ENCODE data around the gene STK17B. TPM values are rescaled to one million over a fixed set of nuclear protein-coding genes. Genes with fewer than 3 reads are reported as not detected.

Gene STK17B
- 100 to 1,000 TPM; 453 to 469 TPM for total RNA-seq

- no peaks in the 10 kb centered on the region for H3K9me3 Mint-ChIP-seq (ENCODE audit: insufficient read depth)
- DNase-seq (peak; percentile 98), ATAC-seq (peak; percentile 66)
- H3K27ac Mint-ChIP-seq = peak within 1 kb of the TSS; percentile 94
- CTCF ChIA-PET = interaction anchor here (0.9 to 4.6 kb wide), 7 partner anchors 12 to 105 kb away, joined by 3 to 26 read pairs (median 6); no protein-coding TSS in a partner anchor
- H3K4me1 Mint-ChIP-seq (ENCODE audit: low read depth) = peaks cover 29% of the 10 kb centered on the region
- POLR2A ChIA-PET = interaction anchor here (0.6 to 11.0 kb wide), 38 partner anchors 9 to 639 kb away, joined by 3 to 348 read pairs (median 6); partner anchors contain the start of gene SLC39A10
- no peaks in the 10 kb centered on the region for H3K27me3 Mint-ChIP-seq (ENCODE audit: low read depth)
- peak within 1 kb of the TSS; percentile 96 for H3K4me3 Mint-ChIP-seq
- H3K36me3 Mint-ChIP-seq (ENCODE audit: low read depth) = peaks cover 76% of the 10 kb centered on the region
These were observed at the start of gene STK17B for GRCh38 chr2:196171248-196171871. Gene STK17B, minus strand, starts transcription at chr2:196171578. Its CDS starts 8,195 bp downstream, at chr2:196163383.

GRCh38 chr2:196220671-196221070 is 49.3 kb upstream of the STK17B start:
- ChIA-PET CTCF (interaction anchor here (0.6 to 4.7 kb wide), 27 partner anchors 9 to 152 kb away, joined by 3 to 83 read pairs (median 5); partner anchors contain the start of genes DNAH7 and STK17B), POLR2A (interaction anchor here (0.6 to 4.6 kb wide), 13 partner anchors 8 to 58 kb away, joined by 3 to 30 read pairs (median 4); partner anchors contain the start of gene STK17B)
- Mint-ChIP-seq H3K9me3 (ENCODE audit: insufficient read depth) (peaks cover 4% of the 10 kb centered on the region), H3K27ac (peak overlapping the region; percentile 23), H3K4me1 (ENCODE audit: low read depth) (peaks cover 73% of the 10 kb centered on the region), H3K36me3 (ENCODE audit: low read depth) (peaks cover 40% of the 10 kb centered on the region), H3K27me3 (ENCODE audit: low read depth) (no peaks in the 10 kb centered on the region), H3K4me3 (no peak overlapping the region)
- ATAC-seq = peak; percentile 70
- DNase-seq = no peak

GRCh38 chr2:196219671-196220070 is 48.3 kb upstream of the STK17B start:
- Mint-ChIP-seq H3K36me3 (ENCODE audit: low read depth) (peaks cover 38% of the 10 kb centered on the region), H3K4me1 (ENCODE audit: low read depth) (peaks cover 67% of the 10 kb centered on the region), H3K27ac (no peak overlapping the region), H3K9me3 (ENCODE audit: insufficient read depth) (peaks cover 4% of the 10 kb centered on the region), H3K4me3 (no peak overlapping the region), H3K27me3 (ENCODE audit: low read depth) (no peaks in the 10 kb centered on the region)
- no peak for DNase-seq
- ChIA-PET CTCF (interaction anchor here (1.1 to 4.7 kb wide), 16 partner anchors 8 to 151 kb away, joined by 3 to 83 read pairs (median 7); partner anchors contain the start of genes DNAH7 and STK17B), POLR2A (interaction anchor here (0.6 to 4.6 kb wide), 10 partner anchors 9 to 141 kb away, joined by 3 to 30 read pairs (median 4); partner anchors contain the start of gene STK17B)
- ATAC-seq = no peak

GRCh38 chr2:196218106-196218505 is 46.7 kb upstream of the STK17B start:
- peaks cover 62% of the 10 kb centered on the region for H3K4me1 Mint-ChIP-seq (ENCODE audit: low read depth)
- DNase-seq = no peak
- no peak overlapping the region for H3K27ac Mint-ChIP-seq
- H3K9me3 Mint-ChIP-seq (ENCODE audit: insufficient read depth) = peaks cover 4% of the 10 kb centered on the region
- no peaks in the 10 kb centered on the region for H3K27me3 Mint-ChIP-seq (ENCODE audit: low read depth)
- no peak for ATAC-seq
- H3K36me3 Mint-ChIP-seq (ENCODE audit: low read depth) = peaks cover 29% of the 10 kb centered on the region
- ChIA-PET CTCF (interaction anchor here (1.0 to 4.7 kb wide), 5 partner anchors 13 to 236 kb away, joined by 3 to 83 read pairs (median 4); no protein-coding TSS in a partner anchor), POLR2A (interaction anchor here (1.2 to 4.6 kb wide), 2 partner anchors 22 to 42 kb away, joined by 5 to 30 read pairs; no protein-coding TSS in a partner anchor)
- no peak overlapping the region for H3K4me3 Mint-ChIP-seq

- Mint-ChIP-seq H3K4me3 (no peak overlapping the region), H3K36me3 (ENCODE audit: low read depth) (peaks cover 33% of the 10 kb centered on the region), H3K9me3 (ENCODE audit: insufficient read depth) (peaks cover 3% of the 10 kb centered on the region), H3K27me3 (ENCODE audit: low read depth) (no peaks in the 10 kb centered on the region), H3K27ac (no peak overlapping the region), H3K4me1 (ENCODE audit: low read depth) (peaks cover 67% of the 10 kb centered on the region)
- ChIA-PET POLR2A (interaction anchor here (1.0 to 4.6 kb wide), 2 partner anchors 15 to 41 kb away, joined by 3 to 30 read pairs; no protein-coding TSS in a partner anchor), CTCF (interaction anchor here (0.7 to 4.7 kb wide), 3 partner anchors 14 to 733 kb away, joined by 3 to 83 read pairs (median 4); no protein-coding TSS in a partner anchor)
- no peak for DNase-seq
- ATAC-seq = no peak
These were observed 45.7 kb upstream of the STK17B start for GRCh38 chr2:196217116-196217515.

- POLR2A ChIA-PET = interaction anchor here (0.9 to 2.5 kb wide), 3 partner anchors 18 to 46 kb away, joined by 3 to 18 read pairs (median 9); partner anchors contain the start of gene STK17B
- Mint-ChIP-seq H3K27me3 (ENCODE audit: low read depth) (no peaks in the 10 kb centered on the region), H3K27ac (no peak overlapping the region)
These were observed 44.0 kb upstream of the STK17B start for GRCh38 chr2:196215376-196215775.

GRCh38 chr2:196214156-196214555 is 42.8 kb upstream of the STK17B start:
- Mint-ChIP-seq H3K4me3 (no peak overlapping the region), H3K9me3 (ENCODE audit: insufficient read depth) (peaks cover 2% of the 10 kb centered on the region), H3K27ac (no peak overlapping the region), H3K4me1 (ENCODE audit: low read depth) (peaks cover 74% of the 10 kb centered on the region), H3K36me3 (ENCODE audit: low read depth) (peaks cover 41% of the 10 kb centered on the region), H3K27me3 (ENCODE audit: low read depth) (no peaks in the 10 kb centered on the region)
- DNase-seq = no peak
- ATAC-seq = no peak
- CTCF ChIA-PET = interaction anchor here (1.0 to 2.8 kb wide), 9 partner anchors 9 to 60 kb away, joined by 3 to 11 read pairs (median 5); no protein-coding TSS in a partner anchor
- POLR2A ChIA-PET = interaction anchor here (0.7 to 2.5 kb wide), 4 partner anchors 38 to 47 kb away, joined by 3 to 18 read pairs (median 6); partner anchors contain the start of gene STK17B

More at GRCh38 chr2:196215376-196215775, 44.0 kb upstream of the STK17B start:
- DNase-seq = no peak
- Mint-ChIP-seq H3K9me3 (ENCODE audit: insufficient read depth) (peaks cover 2% of the 10 kb centered on the region), H3K4me1 (ENCODE audit: low read depth) (peaks cover 74% of the 10 kb centered on the region), H3K4me3 (no peak overlapping the region), H3K36me3 (ENCODE audit: low read depth) (peaks cover 38% of the 10 kb centered on the region)
- ATAC-seq = no peak
- CTCF ChIA-PET = interaction anchor here (0.5 to 2.8 kb wide), 6 partner anchors 9 to 752 kb away, joined by 3 to 11 read pairs (median 4); no protein-coding TSS in a partner anchor

GRCh38 chr2:196213252-196213980 is 42.0 kb upstream of the STK17B start:
- ChIA-PET POLR2A (interaction anchor here (1.4 to 3.6 kb wide), 3 partner anchors 12 to 48 kb away, joined by 3 to 18 read pairs (median 17); no protein-coding TSS in a partner anchor), CTCF (interaction anchor here (1.0 to 2.8 kb wide), 7 partner anchors 8 to 61 kb away, joined by 3 to 11 read pairs (median 5); no protein-coding TSS in a partner anchor)
- H3K27me3 Mint-ChIP-seq (ENCODE audit: low read depth) = no peaks in the 10 kb centered on the region
- DNase-seq (no peak), ATAC-seq (no peak)
- H3K36me3 Mint-ChIP-seq (ENCODE audit: low read depth) = peaks cover 43% of the 10 kb centered on the region
- H3K9me3 Mint-ChIP-seq (ENCODE audit: insufficient read depth) = peaks cover 2% of the 10 kb centered on the region
- H3K4me1 Mint-ChIP-seq (ENCODE audit: low read depth) = peaks cover 78% of the 10 kb centered on the region
- no peak overlapping the region for H3K27ac Mint-ChIP-seq
- no peak overlapping the region for H3K4me3 Mint-ChIP-seq

GRCh38 chr2:196208915-196209314 is 37.5 kb upstream of the STK17B start:
- Mint-ChIP-seq H3K4me1 (ENCODE audit: low read depth) (peaks cover 71% of the 10 kb centered on the region), H3K36me3 (ENCODE audit: low read depth) (peaks cover 36% of the 10 kb centered on the region), H3K4me3 (no peak overlapping the region), H3K9me3 (ENCODE audit: insufficient read depth) (peaks cover 5% of the 10 kb centered on the region), H3K27me3 (ENCODE audit: low read depth) (no peaks in the 10 kb centered on the region), H3K27ac (peak overlapping the region; percentile 77)
- ChIA-PET CTCF (interaction anchor here (0.9 to 1.0 kb wide), 2 partner anchors 11 to 32 kb away, joined by 3 to 4 read pairs; no protein-coding TSS in a partner anchor), POLR2A (interaction anchor here (0.6 to 3.6 kb wide), 5 partner anchors 7 to 39 kb away, joined by 3 to 28 read pairs (median 3); partner anchors contain the start of gene STK17B)
- no peak for DNase-seq
- no peak for ATAC-seq

GRCh38 chr2:196206804-196207203 is 35.4 kb upstream of the STK17B start:
- Mint-ChIP-seq H3K27me3 (ENCODE audit: low read depth) (no peaks in the 10 kb centered on the region), H3K36me3 (ENCODE audit: low read depth) (peaks cover 24% of the 10 kb centered on the region), H3K4me1 (ENCODE audit: low read depth) (peaks cover 57% of the 10 kb centered on the region), H3K27ac (no peak overlapping the region), H3K9me3 (ENCODE audit: insufficient read depth) (peaks cover 5% of the 10 kb centered on the region), H3K4me3 (no peak overlapping the region)
- no peak for ATAC-seq
- ChIA-PET POLR2A (no interaction called here), CTCF (no interaction called here)
- DNase-seq = no peak
